ENCODE measurements around the gene PRKD2.
"Not testable (repeated sequence)": the region's sequence is repeated elsewhere in the genome, so short reads cannot be mapped to it uniquely, and the experiment has no call there.

The PRKD2 gene

DNA sequence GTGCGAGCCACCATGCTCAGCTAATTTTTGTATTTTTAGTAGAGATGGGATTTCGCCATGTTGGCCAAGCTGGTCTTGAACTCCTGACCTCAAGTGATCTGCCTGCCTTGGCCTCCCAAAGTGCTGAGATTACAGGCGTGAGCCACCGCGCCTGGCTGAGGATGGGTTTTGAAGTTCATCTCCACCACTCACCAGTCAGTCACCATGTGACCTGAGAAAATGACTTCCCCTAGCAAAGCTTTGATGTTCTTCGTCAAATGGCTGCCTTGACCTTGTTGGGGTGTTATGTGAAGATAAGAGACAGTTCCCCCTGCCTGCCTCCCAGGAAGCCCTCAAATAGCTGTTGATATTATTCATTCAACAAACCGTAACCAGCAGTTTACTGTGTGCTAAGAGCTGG is 87.9 kb downstream of the PRKD2 start:
- DNase-seq, result not testable (repeated sequence)

DNA sequence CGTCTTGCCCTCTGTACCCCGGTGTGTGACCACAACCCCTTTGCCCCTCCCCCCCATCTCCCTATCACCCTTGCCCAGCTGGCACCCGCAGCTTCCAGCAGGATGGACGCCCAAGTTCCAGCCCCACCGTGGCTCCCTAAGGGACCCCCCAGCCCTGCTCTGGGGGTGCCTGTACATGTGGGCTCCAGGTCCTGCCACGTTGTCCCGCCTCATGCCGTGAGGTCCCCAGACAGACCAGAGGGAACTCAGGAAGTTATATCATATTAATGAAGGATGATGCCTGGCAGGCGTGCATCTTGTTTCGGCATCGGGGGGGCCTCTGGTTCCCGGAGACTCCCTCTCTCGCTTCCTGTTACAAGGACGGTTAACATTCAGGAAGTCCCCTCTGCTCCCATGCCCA is 90.5 kb downstream of the PRKD2 start:
- DNase-seq, result no peak

DNA sequence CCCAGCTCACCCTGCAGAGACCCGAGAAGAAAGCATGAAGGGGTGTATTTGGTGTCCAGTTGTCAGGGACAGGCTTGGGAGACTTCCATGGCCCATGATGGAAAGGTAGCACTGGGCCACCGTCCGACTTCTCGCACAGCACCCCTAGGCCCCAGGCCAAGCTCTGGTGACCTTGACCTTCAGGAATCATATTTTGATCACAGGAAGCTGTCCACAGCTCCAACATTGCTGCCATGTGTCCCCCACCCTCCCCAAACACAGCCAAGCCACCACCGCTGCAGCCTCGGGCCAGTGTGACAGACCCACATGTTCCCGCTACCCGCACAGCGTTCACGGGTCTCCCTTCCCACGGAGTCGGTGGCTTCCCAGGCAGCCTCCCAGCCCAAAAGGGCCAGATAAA is 91.2 kb downstream of the PRKD2 start:
- DNase-seq, result no peak

DNA sequence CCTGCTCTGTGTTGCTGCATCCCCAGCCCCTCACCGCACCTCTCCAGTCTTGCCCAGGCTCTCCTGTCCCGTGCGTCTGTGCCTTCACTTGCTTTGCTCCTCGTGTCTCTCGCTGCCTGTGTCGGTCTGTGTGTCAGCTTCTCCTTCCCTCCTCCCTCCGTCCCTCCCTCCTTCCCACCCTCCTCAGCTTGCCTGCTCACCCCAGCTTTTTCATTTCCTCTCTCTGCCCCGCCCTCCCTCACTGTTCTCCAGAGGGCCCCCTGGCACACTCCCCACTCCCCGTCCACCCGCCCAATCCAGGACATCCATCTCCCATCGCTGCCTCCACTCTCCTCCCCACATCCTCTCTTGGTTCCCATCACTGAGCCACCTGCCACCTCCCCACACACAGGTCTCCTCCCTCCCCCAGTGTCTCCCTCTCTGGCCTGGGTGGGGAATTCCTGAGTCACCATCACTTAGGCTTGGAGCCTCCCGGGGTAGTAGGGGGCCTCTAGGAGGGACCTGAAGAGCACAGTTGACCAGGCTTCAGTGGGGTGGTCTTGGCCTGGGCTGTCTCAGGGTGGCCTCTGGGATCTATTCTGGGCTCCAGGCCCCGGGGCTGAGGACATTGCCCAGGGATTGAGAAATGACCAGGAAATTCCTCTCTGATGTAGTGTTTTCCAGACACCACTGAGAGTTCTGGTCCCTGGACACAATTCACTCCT is 91.8 kb downstream of the PRKD2 start, which contains the start of gene PTGIR:
PTGIR (minus strand) TSS at position 132 of the 704 bp plus-strand sequence. CDS start 864 bp downstream, outside the sequence.
- no peak for DNase-seq
